HG03439 (cell line): ENCODE results near the gene PSMB10.

ENCODE experiments used
- ATAC-seq: cut with Tn5 transposase; IDR thresholded peaks from one replicate; pipeline ENCODE4 v1.9.1; 2021; ENCODE audit warnings: mild to moderate bottlenecking, moderate library complexity; ENCODE audit not compliant: unreplicated experiment

The PSMB10 gene

DNA sequence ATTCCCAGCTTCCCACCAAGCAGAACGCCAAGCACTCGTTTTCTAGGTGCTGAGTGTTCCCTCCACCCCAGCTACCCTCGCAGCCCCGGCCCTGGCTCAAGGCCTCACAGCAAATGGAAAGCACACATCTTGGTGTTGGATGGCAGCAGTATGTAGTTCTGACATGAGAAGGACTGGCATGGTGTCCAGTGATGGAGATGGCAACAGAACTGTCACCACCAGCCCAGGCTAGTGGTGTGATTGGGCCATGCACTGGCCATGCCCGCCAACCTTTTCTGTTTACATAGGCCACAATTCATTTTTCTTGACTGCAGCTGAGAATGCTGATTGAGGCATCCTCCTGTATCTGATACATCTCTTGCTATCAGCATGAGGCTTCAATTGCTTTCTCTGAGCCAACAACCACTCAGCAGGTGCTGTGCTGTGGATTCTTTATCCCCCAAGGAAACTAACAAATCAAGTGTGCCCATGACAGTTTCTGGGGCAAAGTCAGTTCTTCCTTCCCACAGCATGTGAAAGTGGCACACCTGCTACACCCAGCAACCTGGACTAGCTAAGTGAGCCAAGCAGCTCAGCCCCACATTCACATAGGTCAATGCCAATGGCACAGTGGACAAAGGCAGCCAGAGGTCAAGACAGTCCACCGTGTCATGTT, 28.0 kb upstream of the PSMB10 start:
- no peak for ATAC-seq

DNA sequence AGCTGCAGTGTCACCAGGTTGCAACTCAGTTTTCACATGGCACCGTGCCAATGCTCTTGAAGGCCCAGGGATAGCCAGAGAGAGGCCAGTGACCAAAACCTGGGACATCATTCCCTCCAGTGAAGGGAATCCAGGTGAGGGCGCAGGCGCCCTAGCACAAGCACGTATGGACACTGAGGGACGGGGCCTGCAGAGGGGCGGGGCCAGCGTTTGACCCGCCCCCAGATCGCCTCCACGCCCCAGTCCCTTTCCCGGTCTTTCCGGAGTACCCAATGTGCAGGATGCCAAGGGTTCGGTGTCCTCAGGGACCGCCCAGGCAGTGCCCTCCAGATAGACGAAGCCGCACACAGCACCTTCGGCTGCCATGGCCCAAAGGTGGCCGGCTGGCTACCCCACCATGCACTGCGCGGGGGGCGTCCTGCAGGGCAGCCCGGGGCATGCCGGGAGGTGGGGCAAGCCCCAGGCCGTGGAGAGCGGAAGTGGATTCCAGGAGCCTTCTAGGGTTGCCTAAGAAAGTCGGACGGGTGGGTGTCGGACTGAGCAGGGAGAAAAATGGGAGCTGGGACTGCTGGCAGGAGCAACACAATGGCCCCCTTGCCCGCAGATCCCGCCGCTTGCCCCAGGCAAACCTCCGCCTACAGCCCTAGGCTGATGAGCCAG, 27.1 kb upstream of the PSMB10 start:
- ATAC-seq: no peak

GRCh38 chr16:67963292-67963661, 26.6 kb upstream of the PSMB10 start:
- ATAC-seq: no peak

DNA sequence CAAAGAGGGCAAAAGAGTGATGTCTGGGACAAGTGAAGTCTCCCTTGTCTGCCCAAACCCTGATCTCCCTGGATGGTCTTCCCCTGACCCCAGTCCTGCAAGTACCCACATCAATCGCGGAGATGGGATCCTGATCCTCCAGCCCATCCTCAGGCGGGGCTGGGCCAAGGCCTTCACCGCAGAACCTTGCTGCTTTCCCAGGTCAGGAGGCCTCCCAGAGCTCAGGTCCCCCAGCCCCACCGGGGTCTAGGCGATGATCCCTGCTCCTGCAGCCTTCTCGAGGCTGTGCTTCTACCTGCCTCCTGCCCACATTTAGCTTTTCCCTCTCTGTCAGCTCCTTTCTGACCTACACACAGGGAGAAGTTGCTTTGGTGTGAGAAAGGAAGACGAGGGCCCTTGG, 25.5 kb upstream of the PSMB10 start:
- ATAC-seq: no peak

- ATAC-seq: no peak
Observed at GRCh38 chr16:67961551-67961957, 24.9 kb upstream of the PSMB10 start.

DNA sequence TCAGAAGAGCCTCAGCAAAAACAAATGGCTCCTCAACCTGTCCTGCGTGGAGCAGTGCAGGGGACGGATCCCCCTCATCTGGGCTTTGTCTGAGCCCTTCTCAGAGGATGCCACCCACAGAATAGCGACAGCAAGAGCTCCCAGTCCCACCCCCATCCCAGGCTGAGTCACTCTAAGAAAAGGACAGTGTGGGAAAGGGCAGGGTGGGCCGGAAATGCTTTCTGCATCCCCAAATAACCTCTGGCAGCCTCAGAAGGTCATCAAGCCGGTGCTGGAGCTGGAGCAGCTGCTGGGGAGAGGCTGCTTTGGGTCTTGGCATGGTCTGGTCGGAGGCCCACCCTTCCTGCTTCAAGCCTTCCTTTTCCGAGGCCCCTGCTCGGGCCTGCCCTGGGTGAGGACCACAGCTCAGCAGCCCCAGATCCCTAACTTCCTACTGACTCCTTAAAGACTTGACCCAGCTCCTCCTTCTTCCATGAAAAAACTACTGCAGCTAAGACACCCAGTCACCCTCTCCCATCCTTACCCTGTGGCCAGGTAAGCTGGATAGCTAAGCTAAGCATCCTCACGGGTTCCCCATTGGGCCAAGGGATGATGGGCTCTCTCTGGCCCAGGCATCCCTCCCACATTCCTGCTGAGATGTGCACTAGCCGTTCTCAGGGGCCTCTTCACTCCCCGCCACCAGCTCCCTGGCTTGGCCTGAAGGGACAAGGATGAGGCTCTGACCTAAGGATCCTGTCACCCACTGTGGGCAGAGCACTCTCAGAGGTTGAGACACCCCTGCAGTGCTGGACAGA, 23.1 kb upstream of the PSMB10 start:
- no peak for ATAC-seq

- no peak for ATAC-seq
Observed at GRCh38 chr16:67957622-67958021, 21.0 kb upstream of the PSMB10 start.

DNA sequence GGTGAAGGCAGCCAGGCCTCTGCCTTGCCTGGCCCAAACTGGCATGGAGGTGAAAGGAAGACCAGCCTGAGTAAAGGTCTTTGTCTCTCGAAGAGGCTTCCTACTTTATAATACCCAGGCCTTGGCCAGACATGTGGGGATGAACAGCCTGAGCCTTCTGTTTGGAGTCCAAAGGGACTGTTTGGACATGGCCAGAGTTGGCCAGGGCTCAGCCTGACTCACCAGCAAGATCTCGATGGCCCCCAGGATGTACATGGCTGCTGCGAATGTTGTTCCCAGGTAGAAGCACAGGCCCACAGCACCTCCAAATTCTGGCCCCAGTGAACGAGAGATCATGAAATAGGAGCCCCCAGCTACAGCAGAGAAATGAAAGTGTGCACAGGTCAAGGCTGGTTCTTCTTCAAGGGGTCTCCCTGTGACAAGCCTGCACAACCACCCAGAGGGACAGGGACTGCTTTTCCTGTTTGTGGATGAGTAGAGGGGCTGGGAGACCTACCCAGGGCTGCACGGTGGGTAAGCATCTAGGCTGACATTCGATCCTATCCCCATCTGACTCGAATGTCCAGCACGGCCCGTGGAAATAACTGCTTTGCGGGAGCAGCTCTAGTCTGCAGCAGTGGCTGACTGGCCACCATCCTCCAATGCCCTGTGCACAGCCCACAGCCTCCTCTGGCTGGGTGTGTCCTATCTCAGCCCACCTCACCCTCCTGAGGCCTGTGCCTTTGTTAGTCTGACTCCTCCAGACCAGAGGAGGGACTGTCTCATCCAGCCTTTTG, 18.0 kb upstream of the PSMB10 start:
- ATAC-seq: no peak

DNA sequence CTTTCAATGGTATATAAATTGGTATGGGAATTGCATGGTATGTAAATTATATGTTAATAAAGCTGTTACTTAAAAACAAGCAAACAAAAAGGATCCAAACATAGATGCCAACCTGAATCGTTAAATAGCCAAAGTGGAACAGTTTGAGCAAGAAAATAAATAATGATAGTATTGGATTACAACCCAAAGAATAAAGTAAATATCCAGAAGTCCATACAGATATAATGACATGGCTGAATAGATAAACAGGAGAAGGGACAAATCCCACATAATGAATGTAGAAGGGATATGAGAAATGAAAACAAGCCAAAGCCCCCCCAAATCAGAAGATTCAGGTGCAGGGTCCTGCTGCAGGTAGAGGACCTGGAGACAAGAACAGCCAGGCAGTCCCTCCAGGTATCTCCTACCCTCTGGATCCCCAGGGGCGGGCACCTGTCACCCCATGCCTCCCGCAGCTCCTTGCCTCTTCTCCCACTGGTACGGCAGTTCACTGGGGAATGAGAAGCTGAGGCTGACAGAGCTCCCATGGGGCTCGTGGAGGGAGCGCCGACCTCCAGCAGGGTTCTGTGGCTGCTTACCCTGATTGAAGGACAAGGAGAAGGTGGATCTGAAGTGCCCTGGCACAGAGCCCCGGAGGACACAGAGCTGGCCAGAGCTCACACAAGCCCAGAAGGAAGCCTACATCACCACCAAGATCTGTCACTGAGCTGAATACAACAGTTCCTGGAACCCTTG, 17.2 kb upstream of the PSMB10 start:
- no peak for ATAC-seq

- no peak for ATAC-seq
Observed at GRCh38 chr16:67951485-67951884, 14.8 kb upstream of the PSMB10 start.

GRCh38 chr16:67950335-67950843, 13.7 kb upstream of the PSMB10 start:
- no peak for ATAC-seq

GRCh38 chr16:67949645-67950044, 13.0 kb upstream of the PSMB10 start:
- ATAC-seq: no peak

GRCh38 chr16:67948015-67948414, 11.4 kb upstream of the PSMB10 start:
- ATAC-seq: no peak

DNA sequence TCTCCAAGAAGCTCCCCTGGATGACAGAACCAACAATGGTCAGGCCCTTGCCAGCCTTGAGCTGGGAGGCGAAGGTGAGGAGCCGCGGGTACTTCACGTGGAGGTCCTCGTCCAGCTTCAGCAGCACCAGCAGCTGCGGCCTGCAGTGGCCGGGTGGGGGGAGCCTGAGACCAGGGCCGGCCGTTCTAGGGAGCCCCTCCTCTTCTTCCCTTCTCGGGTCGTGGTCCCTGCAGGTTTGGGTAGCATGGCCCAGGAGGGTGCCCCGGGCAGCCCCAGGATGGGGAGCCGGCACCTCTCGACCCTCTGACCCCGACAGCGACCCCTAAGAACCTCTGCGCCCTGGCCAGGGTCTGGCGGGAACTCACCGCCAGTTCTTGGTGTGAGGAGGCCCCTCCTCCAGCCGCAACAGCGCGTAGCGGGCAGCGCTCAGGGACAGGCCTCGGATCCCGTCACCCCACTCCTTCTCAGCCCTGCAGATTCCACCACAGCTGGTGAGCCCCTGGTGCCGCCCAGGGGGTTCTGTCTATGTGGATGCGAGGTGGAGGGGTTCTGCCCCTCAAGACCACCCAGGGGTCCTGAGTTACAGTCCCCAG, 10.4 kb upstream of the PSMB10 start:
- ATAC-seq: no peak

- no peak for ATAC-seq
Observed at GRCh38 chr16:67946128-67946569, 9.5 kb upstream of the PSMB10 start.

DNA sequence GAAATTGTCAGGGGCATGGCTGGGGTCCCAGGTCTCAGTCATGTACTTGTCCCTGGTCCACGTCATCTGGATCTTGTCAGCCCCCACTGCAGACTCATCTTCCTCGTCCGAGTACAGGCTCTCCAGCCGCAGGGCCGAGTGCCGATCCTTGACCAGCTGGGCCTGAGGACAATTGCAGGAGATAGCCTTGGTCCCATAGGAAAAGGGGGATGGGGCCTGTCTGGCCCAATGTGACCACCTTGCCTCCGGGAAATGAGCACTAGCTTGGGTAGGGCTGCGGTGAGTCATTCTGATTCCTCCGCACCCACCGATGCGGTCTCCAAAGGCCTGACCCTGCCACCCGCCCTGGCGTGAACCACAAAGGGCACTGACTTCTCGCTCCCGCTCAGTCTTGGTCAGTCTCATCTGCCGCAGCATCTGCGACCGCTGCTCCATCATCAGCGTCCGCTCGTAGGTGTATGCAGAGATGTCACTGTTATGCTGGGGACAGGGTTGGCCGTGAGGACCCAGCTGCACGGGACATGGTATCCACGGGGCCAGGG, 8.8 kb upstream of the PSMB10 start:
- ATAC-seq: no peak

GRCh38 chr16:67944690-67945391, 8.2 kb upstream of the PSMB10 start:
- no peak for ATAC-seq

DNA sequence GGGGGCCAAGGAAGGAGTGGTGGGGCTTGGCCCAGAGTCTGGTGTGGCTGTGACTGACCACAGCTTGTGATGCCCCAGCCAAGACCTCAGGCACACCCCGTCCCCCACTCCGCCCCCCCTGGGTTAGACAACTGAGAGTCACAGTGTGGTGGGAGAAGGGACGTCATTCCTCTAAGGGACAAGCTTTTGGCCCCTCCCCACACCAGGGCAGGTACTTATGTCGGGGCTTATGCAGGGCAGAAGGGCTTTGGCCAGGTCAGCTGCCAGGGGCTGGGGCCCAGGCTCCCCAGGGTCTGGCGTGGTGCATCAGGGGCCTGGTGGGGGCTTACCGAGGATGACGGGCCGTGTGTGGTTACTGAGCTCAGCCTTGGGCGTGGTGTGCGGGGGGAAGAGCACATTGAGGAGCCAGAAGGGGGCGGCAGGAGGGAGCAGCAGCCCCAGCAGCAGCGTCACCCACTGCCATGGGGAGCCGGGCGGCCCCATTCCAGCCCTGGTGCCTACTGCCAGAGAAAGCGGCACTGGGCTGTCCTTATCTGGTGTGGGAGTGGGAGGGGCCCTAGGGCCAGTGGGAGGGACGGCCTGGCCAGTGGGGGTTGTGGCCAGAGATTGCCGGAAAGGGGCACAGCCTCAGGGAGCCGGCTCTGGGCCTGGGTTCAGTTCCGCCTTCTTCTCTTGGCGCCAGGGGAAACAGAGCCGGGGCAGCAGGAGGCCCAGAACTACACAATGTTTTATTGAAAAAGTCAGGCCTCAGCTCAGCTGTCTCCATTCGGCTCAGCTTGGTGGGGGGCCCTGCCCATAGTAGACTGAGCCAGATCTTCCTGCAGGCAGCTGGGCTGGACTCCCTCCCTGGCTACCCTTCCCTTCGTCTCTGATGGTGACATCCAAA, 7.2 kb upstream of the PSMB10 start, which contains the start of gene LCAT:
Gene LCAT, minus strand, starts transcription at position 502 of the 886 bp plus-strand sequence. Its CDS starts 19 bp downstream, at position 483.
- ATAC-seq: no peak
